Stimulated activated CD8-positive, alpha-beta memory T cell treated with anti-CD3 and anti-CD28 coated beads, Interleukin-12 subunit alpha, Interleukin-12 subunit beta, amount 100 ng/mL, for 24 hours (primary cell): ENCODE results near the gene TENT4A.
"Not testable (repeated sequence)": the region's sequence is repeated elsewhere in the genome, so short reads cannot be mapped to it uniquely, and the experiment has no call there.

Experiments used
- DNase-seq: peaks from one replicate; pipeline ENCODE4 v3.0.0-alpha.2; 2020; ENCODE audit errors: extremely low read depth

The TENT4A gene

GRCh38 chr5:6713274-6714225, at the start of gene TENT4A:
TENT4A (plus strand) TSS chr5:6713432; CDS start chr5:6713984, 552 bp downstream.
- DNase-seq = no peak

GRCh38 chr5:6666762-6667161, 46.5 kb upstream of the TENT4A start:
- no peak for DNase-seq

DNA sequence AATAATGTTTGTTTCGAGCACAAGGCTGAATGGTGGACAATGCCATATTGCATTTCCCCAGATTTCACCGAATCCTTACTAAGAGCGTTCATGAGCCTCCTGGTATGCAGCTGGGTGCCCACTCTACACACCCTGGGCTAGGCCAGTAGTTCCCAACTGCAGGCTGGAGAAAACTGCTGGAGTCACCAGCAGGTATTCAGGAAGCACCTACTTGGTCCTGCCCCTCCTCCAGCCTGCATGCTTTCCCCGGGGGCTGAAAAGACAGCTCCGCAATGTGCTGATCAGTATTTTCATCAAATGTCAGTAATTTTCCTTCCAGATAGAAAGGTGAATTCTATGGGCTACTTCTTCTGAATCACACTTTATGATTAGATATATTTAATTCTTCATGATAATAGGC, 45.6 kb upstream of the TENT4A start:
- DNase-seq = no peak

DNA sequence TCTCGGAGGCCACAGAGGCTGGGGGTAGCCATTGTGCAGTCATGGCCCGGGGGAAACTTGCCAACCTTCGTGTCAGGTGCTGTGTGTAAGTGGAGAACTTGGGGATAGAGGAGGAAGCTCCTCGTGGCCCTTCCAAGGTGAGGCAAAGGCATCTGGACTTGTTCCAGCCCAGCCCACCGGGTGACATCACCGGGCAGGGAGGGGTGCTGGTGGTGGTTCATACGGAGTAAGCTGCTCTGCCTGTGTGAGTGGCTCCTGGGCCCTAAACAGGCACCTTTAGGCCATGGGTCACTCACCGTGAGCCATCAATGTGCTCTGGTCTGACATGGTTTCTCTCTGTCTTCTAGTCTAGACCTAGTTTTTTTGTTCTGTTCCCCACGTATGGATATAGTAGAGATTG, 44.5 kb upstream of the TENT4A start:
- not testable (repeated sequence) for DNase-seq

DNA sequence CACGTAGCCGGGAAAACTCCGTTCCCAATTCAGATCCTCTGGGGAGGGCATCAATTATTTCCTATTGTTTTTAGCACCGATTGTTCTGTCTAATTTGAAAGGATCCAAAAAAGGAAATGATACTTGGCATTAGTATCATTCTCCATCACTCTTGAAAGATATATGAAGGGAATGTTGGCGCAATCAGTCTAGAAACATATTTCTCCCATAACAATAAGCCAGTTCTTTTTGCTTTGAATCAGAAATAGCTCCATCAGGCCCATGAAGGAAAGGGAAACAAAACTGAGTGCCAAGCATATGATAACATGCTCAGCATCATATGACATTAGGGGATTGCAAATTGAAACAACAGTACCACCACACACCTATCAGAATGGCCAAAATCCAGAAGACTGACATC, 40.2 kb upstream of the TENT4A start:
- no peak for DNase-seq

- DNase-seq = no peak
Observed at GRCh38 chr5:6673963-6674362, 39.3 kb upstream of the TENT4A start.

DNA sequence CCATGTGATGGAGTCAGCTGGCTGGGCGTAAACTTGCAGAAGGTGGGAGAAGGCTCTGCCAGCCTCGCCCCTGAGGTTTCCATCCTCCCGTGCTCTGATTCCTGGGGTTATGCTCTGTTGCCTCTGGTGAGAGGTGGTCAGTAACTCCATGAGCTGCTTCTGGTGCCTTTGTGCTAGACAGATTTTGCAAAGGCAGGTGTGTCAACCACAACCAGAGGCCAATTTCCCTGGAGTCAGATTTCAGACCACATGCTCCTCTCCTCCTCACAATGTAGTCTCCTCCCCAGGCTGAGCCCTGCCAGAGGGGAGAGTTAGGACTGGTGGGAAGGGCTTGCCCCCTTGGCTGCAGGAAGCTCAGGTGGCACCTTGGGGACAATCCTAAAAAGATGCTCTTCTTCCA, 38.8 kb upstream of the TENT4A start:
- DNase-seq = no peak

GRCh38 chr5:6674886-6675285, 38.3 kb upstream of the TENT4A start:
- no peak for DNase-seq

DNA sequence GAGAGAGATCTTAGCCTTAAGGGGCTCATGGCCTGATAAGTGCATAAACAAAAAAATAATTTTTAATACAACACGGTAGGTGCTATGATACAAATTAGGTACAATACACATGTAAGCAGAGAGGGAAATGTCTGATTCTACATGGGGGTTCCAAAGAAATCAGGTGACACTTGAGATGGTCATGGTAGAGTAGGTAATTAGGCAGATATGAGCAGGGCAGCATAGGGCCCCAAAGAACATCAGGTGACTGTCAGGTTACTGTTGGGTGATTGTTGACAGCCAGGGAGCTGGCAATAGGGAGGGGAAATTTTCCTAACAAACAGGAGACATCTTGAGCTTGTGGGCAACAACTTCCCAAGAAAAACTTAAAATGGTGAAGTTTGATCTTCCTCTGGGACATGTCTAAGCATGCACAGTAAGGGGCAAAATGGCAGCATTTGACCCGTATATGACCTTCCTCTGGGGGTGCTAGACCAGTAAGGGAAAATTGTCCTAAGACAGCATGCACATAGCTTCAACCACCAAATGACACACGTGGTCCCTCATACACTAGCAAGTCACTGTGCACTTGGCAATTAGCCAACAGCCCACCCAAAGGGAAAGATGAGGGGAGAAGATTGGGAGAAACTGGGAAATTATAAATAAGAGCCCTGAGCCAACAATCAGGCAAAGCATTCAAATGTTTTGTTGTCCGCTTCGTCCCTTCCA, 37.3 kb upstream of the TENT4A start:
- DNase-seq = no peak

DNA sequence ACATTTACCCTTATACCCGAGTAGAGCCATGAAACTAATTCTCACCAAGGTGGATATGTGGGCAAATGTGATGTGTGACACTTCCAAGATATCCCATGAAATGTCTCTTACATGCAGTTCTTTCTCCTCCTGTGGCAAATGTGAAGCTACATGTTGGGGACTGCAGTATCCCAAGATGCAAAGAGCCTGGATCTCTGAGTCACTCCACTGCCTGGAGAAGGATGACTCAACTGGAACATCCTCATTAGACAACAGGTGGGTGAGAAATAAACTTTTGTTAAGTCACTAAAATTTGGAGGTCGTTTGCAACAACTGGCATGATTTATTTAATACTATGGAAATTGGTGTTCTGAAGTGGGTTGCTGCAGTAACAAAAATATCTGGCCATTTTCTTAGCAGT, 36.5 kb upstream of the TENT4A start:
- DNase-seq = no peak

DNA sequence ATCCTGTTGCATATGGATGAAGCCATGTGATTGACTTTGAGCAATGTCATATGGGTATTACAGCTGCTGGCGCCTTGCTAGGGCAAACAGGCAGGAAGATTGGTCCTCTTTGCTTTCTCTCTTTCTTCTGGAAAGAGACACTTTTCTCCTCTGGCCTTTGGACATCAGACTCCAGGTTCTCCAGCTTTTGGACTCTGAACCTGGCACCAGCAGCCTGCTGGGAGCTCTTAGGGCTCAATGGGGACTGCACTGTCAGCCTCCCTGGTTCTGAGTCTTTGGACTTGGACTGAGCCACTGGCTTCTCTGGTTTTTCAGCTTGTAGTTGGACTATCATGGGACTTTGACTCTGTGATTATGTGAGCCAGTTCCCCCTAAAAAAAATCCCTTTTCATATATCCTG, 34.8 kb upstream of the TENT4A start:
- no peak for DNase-seq

- no peak for DNase-seq
Observed at GRCh38 chr5:6680922-6681321, 32.3 kb upstream of the TENT4A start.

- no peak for DNase-seq
Observed at GRCh38 chr5:6681682-6682081, 31.6 kb upstream of the TENT4A start.

GRCh38 chr5:6682239-6682638, 31.0 kb upstream of the TENT4A start:
- no peak for DNase-seq

DNA sequence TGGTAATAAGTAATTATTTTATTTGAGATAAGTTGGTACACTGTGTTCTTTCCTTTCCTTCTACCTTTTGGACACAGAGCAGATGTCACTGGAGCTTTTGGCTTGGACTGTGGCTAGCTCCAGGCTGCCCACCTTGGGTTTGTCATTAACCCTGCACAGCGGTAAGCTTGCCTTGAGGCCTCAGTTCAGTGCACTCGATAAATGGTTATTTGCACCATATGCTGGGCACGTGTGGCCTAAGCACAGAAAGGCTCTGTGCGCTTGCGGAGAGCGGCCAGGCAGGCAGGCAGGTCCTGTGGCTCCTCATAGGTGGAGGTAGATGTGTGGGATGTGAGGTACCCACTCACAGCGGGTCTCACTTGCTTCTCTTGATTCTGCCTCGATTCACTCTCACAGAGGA, 30.0 kb upstream of the TENT4A start:
- DNase-seq = no peak

- no peak for DNase-seq
Observed at GRCh38 chr5:6684075-6684474, 29.2 kb upstream of the TENT4A start.

GRCh38 chr5:6686501-6686900, 26.7 kb upstream of the TENT4A start:
- DNase-seq = no peak

DNA sequence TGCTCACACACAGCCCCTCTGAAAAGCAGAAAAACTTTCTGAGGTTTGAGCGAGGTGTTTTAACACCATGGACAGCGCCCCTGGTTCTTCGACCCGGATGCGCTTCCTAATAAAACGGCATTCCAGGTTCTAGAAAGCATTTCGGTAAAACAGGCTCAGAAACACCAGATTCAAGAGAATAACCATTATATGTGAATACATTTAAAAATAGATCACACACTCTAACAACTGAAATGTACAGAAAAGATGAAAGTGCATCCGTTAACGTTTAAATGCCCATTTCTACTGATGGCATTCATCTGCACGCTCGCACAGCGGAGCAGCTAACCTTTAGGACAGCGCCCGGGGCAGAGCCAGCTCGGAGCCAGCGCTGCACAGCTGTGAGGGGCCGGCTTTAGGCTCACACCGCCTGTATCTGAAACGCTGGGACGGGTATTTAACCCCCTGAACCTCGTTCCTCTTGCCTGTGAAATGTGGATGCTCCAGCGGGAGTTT, 26.3 kb upstream of the TENT4A start:
- no peak for DNase-seq

GRCh38 chr5:6687505-6687904, 25.7 kb upstream of the TENT4A start:
- no peak for DNase-seq

GRCh38 chr5:6692906-6693305, 20.3 kb upstream of the TENT4A start:
- DNase-seq = no peak

DNA sequence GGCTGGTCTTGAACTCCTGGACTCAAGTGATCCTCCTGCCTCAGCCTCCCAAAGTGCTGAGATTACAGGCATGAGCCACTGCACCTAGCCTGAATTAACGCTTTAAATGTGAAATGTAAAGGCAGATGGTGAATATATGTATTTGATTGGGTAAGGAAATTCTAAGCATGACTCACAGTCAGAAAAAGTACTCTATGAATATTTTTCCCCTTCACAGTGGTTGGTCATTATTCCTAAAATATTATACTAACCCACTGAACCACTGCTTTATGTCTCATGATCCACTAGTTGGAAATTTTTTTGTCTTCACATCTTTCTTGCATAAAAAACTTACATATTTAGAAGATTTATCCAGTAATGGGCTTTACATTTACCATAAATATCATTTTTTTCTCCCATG, 14.5 kb upstream of the TENT4A start:
- no peak for DNase-seq

GRCh38 chr5:6699357-6699756, 13.9 kb upstream of the TENT4A start:
- DNase-seq = no peak
